NCI-H1092 (cell line): ENCODE results near the gene COG4.

Experiments used
- DNase-seq: peaks from one replicate; lab custom pipeline; 2025; lab: John Stamatoyannopoulos, UW

The COG4 gene

GRCh38 chr16:70434484-70435260 lies 88.7 kb downstream of the COG4 start:
- DNase-seq: no peak

GRCh38 chr16:70433458-70434103 lies 89.8 kb downstream of the COG4 start:
- no peak for DNase-seq

GRCh38 chr16:70432723-70433457 lies 90.5 kb downstream of the COG4 start:
- DNase-seq: no peak

GRCh38 chr16:70432356-70432722 lies 91.0 kb downstream of the COG4 start:
- DNase-seq: no peak

- DNase-seq: no peak
Observed at GRCh38 chr16:70430667-70431536, 92.5 kb downstream of the COG4 start.
